Activated T-cell treated with anti-CD3 and anti-CD28 coated beads, Interleukin-2, amount 50 U/mL, for 4 hours (primary cell): ENCODE data around the gene PFN1. TPM values are rescaled to one million over a fixed set of nuclear protein-coding genes. Genes with fewer than 3 reads are reported as not detected.
A peak's percentile ranks its signal among the peaks of the same experiment; 100 is the strongest.

Source experiments
- ATAC-seq, 2 donors: fragments of 200-7000 bp; cut with Tn5 transposase; one replicate each; pipeline ENCODE4 v1.10.0; 2021
- DNase-seq: peaks from one replicate; pipeline ENCODE4 v3.0.0-alpha.2; 2020
- H3K27me3 Mint-ChIP-seq: one replicate; pipeline ENCODE4 v1.8.0; 2021; ENCODE audit warnings: low read depth, mixed read lengths
- H3K36me3 Mint-ChIP-seq: one replicate; pipeline ENCODE4 v1.8.0; 2022; ENCODE audit warnings: mixed read lengths; ENCODE audit not compliant: insufficient read depth
- H3K4me1 Mint-ChIP-seq: one replicate; pipeline ENCODE4 v1.8.0; 2021; ENCODE audit warnings: low read depth, mixed read lengths
- H3K4me3 Mint-ChIP-seq: one replicate; pipeline ENCODE4 v1.8.0; 2021; ENCODE audit warnings: mild to moderate bottlenecking, moderate library complexity, mixed read lengths
- H3K9me3 Mint-ChIP-seq: one replicate; pipeline ENCODE4 v1.8.0; 2021; ENCODE audit warnings: mixed read lengths
- total RNA-seq, 3 donors: library from RNA; stranded (reverse); gene quantifications; one replicate each; pipeline ENCODE4 v1.2.1, GENCODE V29; 2021

The PFN1 gene
- 1,000 to 10,000 TPM; 1,652 to 1,716 (median 1,674) TPM for total RNA-seq

- H3K27me3 Mint-ChIP-seq, result no peaks in the 10 kb centered on the region
- peak within 1 kb of the TSS; percentile 94 for H3K4me3 Mint-ChIP-seq
- peak; percentile 88 for DNase-seq
- H3K36me3 Mint-ChIP-seq, result peaks cover 29% of the 10 kb centered on the region
- peaks cover 43% of the 10 kb centered on the region for H3K4me1 Mint-ChIP-seq
- H3K9me3 Mint-ChIP-seq, result no peaks in the 10 kb centered on the region
- ATAC-seq, result peak; percentile 49 to 51
Observed at GRCh38 chr17:4948166-4948930, at the start of gene PFN1. PFN1 (minus strand) TSS chr17:4948530; CDS start chr17:4948394, 136 bp downstream.

- DNase-seq, result peak; percentile 88
- H3K4me3 Mint-ChIP-seq, result peak within 1 kb of the TSS; percentile 84
Observed at GRCh38 chr17:4997302-4998026, 49.1 kb upstream of the PFN1 start, which contains the start of the genes INCA1 and KIF1C. INCA1 (minus strand) TSS chr17:4997522; CDS start chr17:4994437, 3,085 bp downstream. KIF1C (plus strand) TSS chr17:4997950; CDS start chr17:5000247, 2,297 bp downstream.

GRCh38 chr17:4994081-4994595 lies 45.8 kb upstream of the PFN1 start:
- no peaks in the 10 kb centered on the region for H3K27me3 Mint-ChIP-seq
- H3K9me3 Mint-ChIP-seq, result no peaks in the 10 kb centered on the region
- DNase-seq (no peak), ATAC-seq (no peak)
- peaks cover 4% of the 10 kb centered on the region for H3K36me3 Mint-ChIP-seq
- H3K4me1 Mint-ChIP-seq, result peaks cover 27% of the 10 kb centered on the region
- H3K4me3 Mint-ChIP-seq, result no peak overlapping the region

More at GRCh38 chr17:4997302-4998026, 49.1 kb upstream of the PFN1 start, which contains the start of the genes INCA1 and KIF1C:
- H3K27me3 Mint-ChIP-seq, result no peaks in the 10 kb centered on the region
- peaks cover 25% of the 10 kb centered on the region for H3K4me1 Mint-ChIP-seq
- peaks cover 10% of the 10 kb centered on the region for H3K36me3 Mint-ChIP-seq
- ATAC-seq, result peak; percentile 95
- no peaks in the 10 kb centered on the region for H3K9me3 Mint-ChIP-seq

DNA sequence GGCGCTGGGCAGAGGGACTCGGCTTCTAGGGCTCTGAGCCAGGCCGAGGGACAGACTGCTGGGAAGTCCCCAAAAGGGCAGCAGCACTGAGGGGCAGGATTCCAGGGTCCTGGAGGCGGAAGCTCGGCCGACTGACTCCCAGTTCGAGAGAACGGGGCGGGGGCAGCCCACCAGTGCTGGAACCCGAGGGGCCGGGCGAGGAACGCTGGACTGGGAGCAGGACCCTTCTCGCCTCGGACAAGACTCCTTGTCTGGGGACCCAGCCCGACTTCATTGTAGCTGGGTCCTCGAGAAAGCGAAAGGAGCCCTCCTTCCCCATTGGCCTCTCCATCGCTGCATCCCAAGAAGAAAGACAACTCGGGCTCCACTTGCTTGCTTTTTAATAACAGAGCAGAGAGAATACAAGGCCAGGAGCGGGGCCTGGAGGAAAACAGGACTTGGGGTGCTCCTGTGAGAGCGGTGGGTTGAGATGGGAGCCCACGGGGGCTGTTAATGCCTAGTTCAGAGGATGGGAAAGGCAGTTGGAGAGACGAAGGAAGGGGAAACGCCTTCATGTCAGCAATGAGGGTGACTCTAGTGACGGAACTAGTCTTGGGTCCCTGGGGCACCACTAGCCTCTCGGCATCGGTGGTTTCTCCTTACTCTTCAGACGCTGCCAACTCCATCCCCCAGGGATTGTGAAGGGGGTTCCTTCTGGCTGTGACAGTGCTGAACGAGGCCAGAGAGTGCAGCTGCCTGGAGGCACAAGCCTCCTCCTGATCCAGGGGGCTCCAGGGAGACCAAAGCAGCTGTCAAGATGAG lies 39.6 kb upstream of the PFN1 start:
- peaks cover 4% of the 10 kb centered on the region for H3K36me3 Mint-ChIP-seq
- H3K27me3 Mint-ChIP-seq, result no peaks in the 10 kb centered on the region
- ATAC-seq (peak; percentile 18 to 19), DNase-seq (peak; percentile 21)
- peaks cover 39% of the 10 kb centered on the region for H3K4me1 Mint-ChIP-seq
- H3K9me3 Mint-ChIP-seq, result no peaks in the 10 kb centered on the region
- peak overlapping the region; percentile 92 for H3K4me3 Mint-ChIP-seq

GRCh38 chr17:4986951-4987766 lies 38.8 kb upstream of the PFN1 start, which contains the start of gene CAMTA2:
CAMTA2 (minus strand) TSS chr17:4987675; CDS start chr17:4986222, 1,453 bp downstream.
- Mint-ChIP-seq H3K4me1 (peaks cover 39% of the 10 kb centered on the region), H3K27me3 (no peaks in the 10 kb centered on the region), H3K4me3 (peak within 1 kb of the TSS; percentile 92), H3K9me3 (no peaks in the 10 kb centered on the region), H3K36me3 (peaks cover 7% of the 10 kb centered on the region)
- peak; percentile 93 for ATAC-seq
- peak; percentile 85 for DNase-seq

DNA sequence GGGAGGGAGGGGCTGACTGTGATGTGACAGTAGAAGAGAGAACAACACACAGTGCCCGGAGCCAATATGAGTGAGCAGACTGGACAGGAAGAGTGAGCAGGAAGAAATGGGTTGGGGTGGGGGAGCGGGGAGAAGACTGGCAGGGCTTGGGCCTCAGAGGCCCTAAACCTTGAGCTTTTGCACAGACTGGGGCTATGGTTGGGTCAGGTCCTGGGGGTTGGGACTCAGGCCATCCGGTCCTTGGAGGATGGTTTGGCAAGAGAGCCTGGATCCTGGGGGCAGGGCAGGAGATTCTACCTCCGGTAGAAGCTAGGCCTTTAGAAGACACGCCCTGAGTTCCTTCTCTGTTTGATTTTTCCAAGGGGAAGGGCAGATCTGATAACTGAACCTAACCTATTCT lies 38.1 kb upstream of the PFN1 start:
- DNase-seq (no peak), ATAC-seq (no peak)
- Mint-ChIP-seq H3K9me3 (no peaks in the 10 kb centered on the region), H3K4me1 (peaks cover 40% of the 10 kb centered on the region), H3K27me3 (no peaks in the 10 kb centered on the region), H3K4me3 (peak overlapping the region; percentile 92), H3K36me3 (peaks cover 3% of the 10 kb centered on the region)

- peaks cover 24% of the 10 kb centered on the region for H3K36me3 Mint-ChIP-seq
- DNase-seq, result no peak
- peaks cover 27% of the 10 kb centered on the region for H3K4me1 Mint-ChIP-seq
- no peaks in the 10 kb centered on the region for H3K27me3 Mint-ChIP-seq
- no peaks in the 10 kb centered on the region for H3K9me3 Mint-ChIP-seq
- no peak overlapping the region for H3K4me3 Mint-ChIP-seq
- no peak for ATAC-seq
Observed at GRCh38 chr17:4982305-4982704, 34.0 kb upstream of the PFN1 start.

DNA sequence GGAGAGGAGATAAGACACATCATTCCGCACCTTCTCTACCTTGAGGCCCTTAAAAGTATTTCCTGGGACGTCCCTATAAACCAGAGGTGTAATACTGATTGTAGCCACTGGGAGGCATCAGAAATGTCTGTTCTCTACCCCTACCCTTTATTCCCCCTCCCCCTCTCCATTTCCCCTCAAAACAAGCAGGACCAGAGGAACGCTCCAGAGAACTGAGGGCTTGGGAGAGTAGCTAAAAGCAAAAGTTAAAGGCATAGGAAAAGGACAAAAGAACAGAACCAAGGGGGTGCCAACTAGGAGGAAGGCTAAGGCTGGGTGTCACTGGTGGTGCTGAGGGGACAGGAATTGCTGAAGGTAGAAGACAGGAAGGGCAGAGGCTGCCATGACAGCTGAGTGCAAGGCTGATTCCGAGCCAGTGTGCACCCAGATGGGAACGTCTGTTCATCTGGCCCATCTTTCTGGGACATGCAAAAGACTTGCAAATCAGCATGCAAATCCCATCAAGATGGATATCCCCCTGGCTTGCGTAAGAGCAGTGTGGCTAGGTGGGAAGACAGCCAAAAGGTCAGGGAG lies 32.4 kb upstream of the PFN1 start:
- Mint-ChIP-seq H3K4me1 (peaks cover 18% of the 10 kb centered on the region), H3K4me3 (no peak overlapping the region), H3K9me3 (no peaks in the 10 kb centered on the region)

GRCh38 chr17:4978726-4979125 lies 30.4 kb upstream of the PFN1 start:
- Mint-ChIP-seq H3K4me1 (peaks cover 16% of the 10 kb centered on the region), H3K27me3 (no peaks in the 10 kb centered on the region), H3K36me3 (peaks cover 42% of the 10 kb centered on the region), H3K9me3 (no peaks in the 10 kb centered on the region), H3K4me3 (no peak overlapping the region)
- DNase-seq (no peak), ATAC-seq (no peak)

More for the DNA sequence above, 32.4 kb upstream of the PFN1 start:
- Mint-ChIP-seq H3K36me3 (peaks cover 24% of the 10 kb centered on the region), H3K27me3 (no peaks in the 10 kb centered on the region)
- no peak for DNase-seq
- ATAC-seq, result peak; percentile 77 to 88

DNA sequence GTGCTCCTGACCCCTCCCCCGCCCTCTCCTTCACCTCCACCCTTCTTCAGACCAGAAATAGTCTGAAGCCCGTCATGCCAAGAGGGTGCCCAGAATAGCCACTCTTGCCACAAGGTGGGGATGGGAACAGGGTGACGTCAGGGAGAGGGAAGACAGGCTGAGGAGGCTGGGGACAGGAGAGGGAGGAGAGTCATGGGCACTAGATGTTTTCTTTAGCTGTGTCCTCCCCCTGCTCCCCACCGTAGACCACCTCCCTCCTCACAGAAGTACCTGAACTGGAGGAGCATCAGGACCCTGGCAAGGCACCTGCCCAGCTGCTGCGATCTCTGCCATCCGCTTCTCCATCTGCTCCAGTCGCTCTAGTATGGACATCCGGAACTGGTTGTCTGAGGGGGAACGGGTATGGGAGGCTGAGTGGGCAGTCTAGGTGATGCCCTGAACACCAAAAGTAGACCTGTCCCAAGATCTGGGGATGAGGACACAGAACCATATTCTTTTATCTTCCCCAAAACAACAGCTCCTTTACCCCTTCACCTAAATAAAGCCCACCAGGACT lies 25.9 kb upstream of the PFN1 start:
- H3K4me3 Mint-ChIP-seq, result no peak overlapping the region
- H3K36me3 Mint-ChIP-seq, result peaks cover 43% of the 10 kb centered on the region
- no peaks in the 10 kb centered on the region for H3K27me3 Mint-ChIP-seq
- DNase-seq (no peak), ATAC-seq (no peak)
- peaks cover 21% of the 10 kb centered on the region for H3K4me1 Mint-ChIP-seq
- H3K9me3 Mint-ChIP-seq, result no peaks in the 10 kb centered on the region

DNA sequence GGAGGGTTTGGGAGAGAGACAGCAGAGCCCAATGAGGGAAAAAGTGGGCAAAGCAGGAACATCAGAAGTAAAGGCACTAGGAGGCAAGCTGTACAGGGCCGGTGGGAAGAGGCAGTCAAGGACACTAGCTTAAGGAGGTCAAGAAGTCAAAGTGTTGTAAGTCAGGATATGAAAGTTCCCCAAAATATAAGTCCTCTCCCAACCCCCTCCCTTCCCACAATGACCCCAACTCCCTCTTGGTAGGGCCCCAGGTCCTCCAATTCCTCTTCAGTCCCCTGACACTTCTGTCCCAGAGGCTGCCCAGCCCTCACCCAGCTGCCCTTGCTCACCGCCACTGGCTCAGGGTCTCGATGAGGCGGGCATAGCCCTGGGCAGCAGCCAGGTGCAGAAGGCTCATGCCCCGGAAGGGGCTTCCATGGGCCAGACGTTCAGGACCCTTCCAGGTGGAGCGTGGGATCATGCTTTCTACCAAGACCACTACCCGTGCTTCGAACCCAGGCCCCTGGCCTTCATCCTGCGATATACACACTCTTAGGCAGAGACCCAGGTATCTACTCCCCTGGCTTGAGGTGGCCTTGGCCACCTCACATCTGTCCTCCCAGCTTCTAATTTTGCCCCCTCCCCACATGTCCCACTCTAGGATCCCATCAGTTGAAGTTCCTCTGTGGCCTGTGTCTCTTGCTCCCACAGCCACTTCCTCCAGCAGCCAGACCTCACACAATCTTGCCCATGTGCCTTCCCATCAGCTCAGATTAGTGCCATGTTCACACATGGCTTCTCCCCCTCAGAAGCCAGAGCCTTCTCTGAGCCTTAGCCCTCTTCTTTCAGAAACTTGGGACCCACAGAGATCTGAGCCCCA lies 25.2 kb upstream of the PFN1 start:
- Mint-ChIP-seq H3K9me3 (no peaks in the 10 kb centered on the region), H3K27me3 (no peaks in the 10 kb centered on the region), H3K36me3 (peaks cover 44% of the 10 kb centered on the region), H3K4me3 (no peak overlapping the region), H3K4me1 (peaks cover 28% of the 10 kb centered on the region)
- ATAC-seq (no peak), DNase-seq (no peak)

DNA sequence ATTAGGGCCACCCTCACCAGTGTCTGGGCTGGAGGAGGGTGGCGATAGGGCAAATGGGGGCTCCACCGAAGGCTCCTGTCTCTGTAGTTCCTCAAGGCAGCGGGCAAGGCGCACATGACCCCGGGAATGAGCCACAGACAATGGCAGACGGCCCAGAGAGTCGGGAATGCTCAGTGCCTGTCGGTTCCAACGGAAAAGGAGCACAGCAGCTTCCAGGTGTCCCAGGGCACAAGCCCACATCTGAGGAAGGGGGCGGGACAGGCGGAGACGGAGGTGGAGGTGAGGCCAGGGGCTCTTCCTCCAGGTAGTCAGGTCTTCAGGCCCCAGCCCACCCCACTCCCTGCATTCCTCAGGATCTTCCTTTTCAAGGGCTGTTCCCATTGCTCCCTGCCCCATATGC lies 24.4 kb upstream of the PFN1 start:
- DNase-seq (no peak), ATAC-seq (no peak)
- H3K4me3 Mint-ChIP-seq, result no peak overlapping the region
- H3K27me3 Mint-ChIP-seq, result no peaks in the 10 kb centered on the region
- H3K36me3 Mint-ChIP-seq, result peaks cover 40% of the 10 kb centered on the region
- H3K9me3 Mint-ChIP-seq, result no peaks in the 10 kb centered on the region
- H3K4me1 Mint-ChIP-seq, result peaks cover 28% of the 10 kb centered on the region
